T1000 (cell line): Measurements from ENCODE around the gene SRCAP.

ENCODE experiments used
- DNase-seq: peaks from one replicate; lab custom pipeline; 2025; ENCODE audit warnings: mixed read lengths; lab: John Stamatoyannopoulos, UW

SRCAP gene

DNA sequence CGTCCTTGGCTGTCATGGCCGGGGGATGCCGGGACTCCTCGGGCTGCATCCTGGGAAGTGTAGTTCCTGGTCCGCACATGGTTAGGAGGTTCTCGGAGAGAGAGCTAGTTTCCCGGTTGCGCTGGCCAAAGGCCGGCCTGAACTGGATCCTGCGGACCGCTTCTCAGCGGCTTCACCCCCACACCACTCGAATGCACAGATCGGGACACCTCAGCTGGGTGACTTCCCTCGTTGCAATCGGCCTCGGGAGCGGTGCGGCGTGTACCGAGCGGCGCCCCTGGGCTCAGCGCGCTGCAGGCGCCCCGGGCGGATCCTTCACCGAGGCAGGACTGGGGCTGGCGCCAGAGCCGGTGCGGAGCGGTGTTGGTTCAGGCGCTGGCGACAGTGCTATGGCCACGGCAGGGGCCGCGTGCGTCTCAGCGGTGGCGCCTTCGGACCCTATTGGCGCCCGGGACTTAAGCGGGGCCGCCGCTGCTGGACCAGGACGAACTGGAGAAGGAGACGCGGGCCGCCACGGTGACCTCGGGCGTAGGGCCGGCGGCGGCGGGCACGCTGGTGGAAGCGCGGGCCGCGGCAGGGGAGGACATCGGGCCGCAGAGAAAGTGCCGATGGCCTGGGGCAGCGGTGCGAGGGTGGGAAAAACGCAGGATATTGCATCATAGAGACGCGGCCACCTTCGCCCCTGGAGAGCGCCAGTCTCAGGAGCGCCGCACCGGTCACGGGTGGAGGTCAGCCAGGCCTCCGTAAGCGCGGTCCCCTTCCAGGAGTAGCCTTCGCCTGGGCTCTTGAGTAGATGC lies 76.6 kb downstream of the SRCAP start:
- peak; percentile 57 for DNase-seq

DNA sequence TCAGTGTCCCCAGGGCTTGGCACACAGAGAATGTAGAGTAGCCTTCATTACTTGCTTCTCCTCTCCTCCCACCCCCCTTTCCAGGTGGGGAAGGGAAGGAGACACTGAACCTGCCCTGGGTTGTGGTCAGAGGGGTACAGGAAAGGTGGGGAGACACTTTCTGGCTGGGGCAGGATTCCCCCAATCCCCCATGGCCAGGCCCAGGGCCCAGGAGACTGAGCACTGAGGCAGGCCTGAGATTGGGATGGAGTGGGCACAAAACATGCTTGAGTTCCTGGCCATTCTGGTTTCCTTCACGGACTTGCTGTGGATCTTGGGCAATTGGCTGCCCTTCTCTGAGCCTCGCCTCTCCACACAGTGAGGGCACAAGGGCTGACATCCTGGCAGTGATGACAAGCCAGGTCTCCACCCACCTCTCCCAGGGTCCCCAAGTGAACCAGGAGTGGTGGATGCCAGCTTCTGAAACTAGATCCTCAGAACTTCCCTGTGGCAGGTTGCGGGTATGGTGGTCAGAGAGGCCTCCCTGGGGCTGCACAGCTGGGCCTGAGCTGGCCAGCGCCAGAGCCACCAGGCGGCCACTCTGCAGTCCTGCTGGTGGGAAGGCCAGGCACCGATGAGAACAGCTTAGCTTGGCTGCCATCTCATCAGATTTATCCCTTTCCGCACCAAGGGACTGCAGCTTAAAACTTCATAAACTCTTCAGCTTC lies 78.8 kb downstream of the SRCAP start:
- DNase-seq: no peak

DNA sequence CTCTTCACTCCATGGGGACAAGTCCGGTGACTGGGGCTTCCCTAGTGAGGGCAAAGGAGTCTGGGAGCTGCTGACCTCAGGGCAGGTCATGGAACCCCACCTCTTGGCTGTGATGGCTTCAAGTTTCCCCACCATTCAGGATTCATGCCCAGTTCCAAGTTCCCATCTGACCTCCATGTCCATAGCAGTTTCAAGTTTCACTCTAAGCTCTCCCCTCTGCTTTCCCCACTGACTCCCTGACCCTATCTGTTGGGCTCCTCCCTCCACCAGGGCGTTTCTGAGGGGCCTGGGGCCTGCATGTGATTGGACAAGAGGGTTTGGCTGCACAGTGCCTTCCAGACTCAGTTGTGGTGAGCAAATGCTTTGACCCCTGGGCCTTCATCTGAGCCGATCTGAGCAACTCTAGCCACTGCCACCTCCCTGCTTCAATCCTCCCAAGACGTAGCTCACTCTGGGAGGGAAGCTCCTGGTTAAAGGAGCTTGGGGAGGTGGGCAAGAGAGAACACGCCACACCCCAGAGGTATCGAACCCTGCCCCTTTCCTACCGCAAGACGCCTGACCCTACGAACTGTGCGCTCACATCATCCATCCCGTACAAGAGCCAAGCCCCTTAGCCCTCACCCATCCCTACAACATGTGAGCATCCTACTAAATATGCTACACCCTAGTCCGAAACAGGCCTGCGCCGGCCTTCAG lies 79.7 kb downstream of the SRCAP start:
- DNase-seq: no peak

DNA sequence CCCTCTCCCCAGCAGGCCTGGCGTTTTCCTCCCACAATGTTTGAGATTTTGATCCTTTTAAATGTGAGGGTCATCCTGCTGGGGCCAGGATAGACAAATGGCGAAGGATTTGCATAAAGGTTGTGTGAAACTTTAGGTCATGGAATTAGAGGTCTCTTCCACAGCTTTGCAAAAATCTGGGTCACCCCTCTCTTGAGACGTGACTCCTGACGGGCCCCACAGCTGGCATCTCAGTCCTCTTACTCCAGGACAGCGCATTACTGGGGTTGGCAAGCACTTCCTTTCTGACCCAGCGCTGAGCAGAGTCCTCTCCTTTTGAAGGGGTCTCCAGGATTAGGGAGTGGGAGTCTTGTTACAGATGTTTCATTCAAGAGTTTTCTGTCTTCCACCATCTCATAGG lies 80.6 kb downstream of the SRCAP start:
- DNase-seq: no peak

DNA sequence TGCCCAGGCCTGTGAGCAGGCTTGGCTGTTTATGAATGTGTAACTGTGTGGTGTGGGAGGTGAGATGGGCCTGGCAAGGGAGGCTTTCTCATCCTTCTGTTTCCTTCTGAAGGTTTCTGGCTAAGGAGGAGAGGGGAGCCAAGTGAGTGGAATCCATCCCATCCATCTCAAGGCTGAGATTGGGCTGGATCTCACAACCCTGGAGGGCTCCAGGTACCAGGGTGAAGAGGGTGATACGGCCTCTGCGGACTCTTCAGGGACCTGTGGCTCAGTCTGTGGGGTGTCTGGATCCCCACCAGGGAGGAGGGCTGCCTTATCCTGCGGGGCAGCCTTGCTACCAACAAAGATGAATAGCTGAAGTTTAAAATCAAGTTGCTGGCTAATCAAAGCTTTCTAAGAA lies 81.0 kb downstream of the SRCAP start:
- no peak for DNase-seq

DNA sequence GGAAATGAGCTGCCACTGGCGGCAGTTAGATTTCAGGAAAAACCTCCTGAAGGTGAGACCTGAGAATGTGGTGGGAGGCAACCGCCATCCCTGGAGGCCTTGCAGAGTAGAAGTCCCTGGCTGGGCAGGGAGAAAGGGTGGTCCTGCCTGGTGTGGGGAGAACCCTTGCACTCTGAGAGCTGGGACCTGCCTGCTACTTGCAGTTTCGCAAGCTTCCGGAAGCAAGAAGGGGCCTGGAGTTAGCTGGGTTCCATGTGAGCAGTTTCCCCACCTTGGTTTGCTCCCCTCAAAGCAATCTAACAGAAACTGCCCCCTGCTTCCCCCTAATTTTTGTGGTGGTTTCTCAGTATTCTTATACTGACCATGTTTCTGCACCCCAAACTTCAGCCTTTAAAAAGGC lies 81.6 kb downstream of the SRCAP start:
- DNase-seq: no peak

DNA sequence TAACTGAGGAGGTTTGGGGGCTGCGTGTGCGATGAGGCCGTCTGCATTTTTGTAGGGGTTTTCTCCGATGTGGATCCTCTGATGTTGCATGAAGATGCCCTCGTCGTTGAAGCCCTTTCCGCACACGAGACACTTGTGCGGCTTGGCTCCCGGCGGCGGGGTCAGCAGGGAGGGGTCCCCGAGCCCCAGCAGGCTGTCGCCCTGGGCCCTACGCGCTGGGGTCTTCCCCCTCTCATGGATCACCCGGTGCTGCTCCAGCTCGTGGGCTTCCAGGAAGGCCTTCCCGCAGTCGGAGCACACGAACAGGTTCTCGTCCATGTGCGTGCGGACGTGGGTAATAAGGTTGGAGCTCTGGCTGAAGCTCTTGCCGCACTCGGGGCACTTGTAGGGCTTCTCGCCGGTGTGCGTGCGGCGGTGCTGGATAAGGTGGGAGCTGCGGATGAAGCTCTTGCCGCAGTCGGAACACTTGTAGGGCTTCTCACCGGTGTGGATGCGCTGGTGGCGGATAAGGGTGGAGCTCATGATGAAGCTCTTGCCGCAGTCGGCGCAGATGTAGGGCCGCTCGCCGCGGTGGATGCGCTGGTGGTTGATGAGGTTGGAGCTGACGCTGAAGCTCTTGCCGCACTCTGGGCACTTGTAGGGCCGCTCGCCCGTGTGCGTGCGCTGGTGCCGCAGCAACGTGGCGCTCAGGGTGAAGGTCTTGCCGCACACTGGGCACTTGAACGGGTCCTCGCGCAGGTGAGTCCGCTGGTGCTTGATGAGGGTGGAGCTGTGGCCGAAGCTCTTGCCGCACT lies 83.7 kb downstream of the SRCAP start:
- no peak for DNase-seq

DNA sequence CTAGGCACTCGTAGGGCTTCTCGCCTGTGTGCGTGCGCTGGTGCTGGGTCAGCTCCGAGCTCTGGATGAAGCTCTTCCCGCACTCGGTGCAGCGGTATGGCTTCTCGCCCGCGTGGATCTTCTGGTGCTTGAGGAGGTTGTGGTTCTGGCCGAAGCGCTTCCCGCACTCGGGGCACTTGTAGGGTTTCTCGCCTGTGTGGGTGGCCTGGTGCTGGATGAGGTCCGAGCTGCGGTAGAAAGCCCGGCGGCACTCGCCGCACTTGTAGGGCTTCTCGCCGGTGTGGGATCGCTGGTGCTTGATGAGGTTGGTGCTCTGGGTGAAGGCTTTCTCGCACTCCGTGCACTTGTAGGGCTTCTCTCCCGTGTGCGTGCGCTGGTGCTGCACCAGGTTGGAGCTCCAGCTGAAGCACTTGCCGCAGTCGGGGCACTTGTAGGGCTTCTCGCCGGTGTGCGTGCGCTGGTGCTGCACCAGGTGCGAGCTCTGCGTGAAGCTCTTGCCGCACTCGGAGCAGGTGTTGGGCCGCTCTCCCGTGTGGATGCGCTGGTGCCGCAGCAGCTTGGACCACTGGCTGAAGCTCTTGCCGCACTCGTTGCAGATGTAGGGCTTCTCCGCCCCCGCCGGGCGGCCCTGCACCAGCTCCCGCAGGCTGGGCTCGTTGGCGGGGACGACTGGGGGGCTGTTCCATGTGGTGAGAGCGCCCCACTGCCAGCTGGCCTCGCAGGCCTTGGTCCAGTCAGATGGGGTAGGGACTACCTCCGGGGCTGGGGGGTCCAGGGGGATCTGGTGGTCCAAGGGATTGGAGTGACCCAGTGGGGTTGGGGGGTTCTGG lies 84.5 kb downstream of the SRCAP start:
- no peak for DNase-seq

DNA sequence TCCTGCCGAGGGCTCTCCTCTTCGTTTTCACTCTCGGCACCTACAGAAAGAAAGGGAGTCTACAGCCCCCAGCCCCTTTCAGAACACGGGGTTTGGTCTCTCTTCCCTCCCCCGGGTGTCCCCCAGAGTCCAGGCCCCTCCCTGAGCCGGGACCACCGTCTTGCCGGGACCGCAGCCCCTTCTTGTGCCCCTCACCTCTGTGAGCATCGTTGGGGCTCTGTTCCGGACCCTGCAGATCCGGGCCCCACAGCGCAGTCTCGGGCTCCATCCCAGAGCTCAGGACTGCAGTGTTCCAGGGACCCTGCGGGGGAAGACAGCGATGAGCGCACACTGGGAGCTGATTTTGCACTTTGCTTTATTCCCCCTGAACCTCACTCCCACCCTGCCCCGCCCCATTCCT lies 85.2 kb downstream of the SRCAP start:
- no peak for DNase-seq

DNA sequence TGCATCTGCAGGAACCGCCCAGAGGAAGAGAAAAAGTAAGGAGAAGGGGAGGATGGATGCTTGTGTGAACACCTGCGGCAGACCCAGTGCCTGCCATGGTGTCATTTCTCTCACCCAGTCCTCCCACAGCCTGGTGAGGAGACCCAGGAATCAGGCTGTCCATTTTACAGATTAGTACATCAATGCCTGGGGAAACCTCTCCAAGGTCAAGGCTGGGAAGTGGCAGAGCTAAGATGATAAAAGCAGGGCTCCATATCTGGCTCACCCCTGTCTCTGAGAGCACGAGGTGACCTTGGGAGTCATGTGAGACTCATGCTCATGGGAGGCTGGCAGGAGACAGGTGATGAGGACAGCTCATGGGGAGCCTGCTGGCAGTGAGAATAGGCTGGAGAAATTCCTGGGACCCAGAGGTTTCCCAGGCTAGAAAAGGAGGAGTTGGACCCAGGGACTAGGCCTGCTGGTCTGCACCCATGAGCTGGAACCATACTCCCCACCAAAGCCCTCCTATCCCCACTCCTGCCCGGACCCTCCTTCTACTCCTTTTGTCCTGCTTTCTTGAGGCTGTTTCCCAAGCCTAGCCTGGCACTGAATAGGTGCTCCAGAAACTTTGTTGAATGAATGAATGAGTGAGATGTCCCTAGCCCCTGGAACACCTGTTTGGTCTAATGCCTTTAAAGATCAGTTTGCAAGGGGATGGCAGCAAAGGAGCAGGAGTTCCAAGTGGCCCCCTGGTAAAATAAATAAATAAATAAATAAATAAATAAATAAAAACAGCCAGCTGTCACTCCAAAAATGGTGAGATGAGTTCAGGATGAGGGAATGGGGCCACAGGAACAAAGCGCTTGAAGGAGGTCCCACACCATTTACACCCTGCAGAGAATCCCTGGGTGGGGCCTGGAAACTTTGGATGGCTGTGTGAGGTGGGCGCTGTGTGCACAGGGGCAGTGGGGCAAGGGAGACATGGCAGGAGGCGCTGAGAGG lies 86.4 kb downstream of the SRCAP start:
- no peak for DNase-seq

DNA sequence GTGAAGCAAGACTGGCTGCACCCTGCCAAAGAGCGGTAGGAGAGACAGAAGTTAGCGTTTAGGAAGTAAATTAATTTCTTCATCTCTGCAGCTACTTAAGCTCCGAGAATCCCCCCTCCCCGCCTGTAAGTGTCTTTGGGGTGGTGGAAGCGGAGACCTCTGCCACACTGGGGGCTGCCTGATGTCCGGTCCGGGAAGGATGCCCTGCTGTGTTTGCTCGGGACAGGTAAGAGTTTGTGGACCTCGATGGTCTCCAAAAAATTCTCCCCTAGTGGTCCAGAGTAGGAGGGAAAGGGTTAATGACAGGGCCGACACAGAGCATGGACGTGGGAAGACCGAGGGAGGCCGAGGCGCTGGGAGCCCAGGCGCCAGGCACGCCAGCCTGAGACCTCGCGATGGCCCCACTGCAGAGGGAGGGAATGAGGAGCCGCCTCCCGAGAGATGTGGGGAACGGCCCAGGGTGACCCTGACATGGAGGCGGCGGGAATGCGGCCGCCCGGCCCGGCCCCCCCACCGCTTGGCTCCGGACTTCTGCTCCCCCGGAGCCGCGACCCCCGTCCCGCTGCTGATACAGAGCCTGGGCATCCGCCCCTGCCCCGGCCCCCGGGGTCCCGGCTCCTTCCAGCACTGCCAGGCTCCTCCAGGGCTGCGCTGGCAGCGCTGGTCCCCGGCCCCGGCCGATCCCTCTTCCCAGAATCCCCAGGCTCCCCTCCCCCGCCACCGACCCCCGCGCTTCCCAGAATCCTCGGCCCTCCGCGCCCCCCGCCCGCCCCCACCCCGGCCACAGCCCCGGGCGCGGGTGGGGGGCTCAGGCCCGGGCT lies 87.4 kb downstream of the SRCAP start:
- DNase-seq: peak; percentile 33

DNA sequence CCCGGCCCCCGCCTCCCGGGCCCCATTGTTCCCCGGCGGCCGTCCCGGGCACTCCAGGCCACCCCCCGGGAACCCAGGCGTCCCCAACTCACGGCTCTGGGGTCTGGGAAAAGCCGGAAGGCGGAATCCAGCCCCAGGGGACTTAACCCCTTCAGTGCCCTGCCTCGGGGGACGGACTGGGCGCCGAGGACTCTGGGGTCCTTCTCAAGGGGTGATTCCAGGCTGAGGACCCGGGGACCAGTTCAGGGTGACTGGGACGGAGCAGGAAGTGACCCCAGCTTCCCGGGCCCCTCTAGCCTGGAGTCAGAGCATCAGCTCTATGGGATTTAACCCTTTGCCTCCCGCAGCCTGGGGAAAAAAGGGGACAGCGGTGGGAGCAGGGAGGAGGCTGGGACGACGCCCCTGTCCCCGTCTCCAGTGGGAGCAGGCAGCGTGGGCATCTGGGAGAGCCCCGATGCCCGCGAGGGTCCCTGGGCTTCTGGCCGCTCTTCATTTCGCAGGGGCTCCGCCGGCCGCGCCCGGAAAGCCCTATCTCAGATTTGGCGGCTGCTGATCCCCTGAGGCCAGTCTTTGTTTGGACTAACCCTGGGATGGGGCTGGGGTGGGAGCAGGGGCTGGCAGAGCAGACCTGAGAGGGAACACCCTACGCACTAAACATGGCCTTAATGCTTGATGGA lies 88.1 kb downstream of the SRCAP start, which contains the start of gene ZNF629:
ZNF629 (minus strand) TSS at position 270 of the 677 bp plus-strand sequence. CDS start 2,723 bp downstream, outside the sequence.
- peak; percentile 46 for DNase-seq

DNA sequence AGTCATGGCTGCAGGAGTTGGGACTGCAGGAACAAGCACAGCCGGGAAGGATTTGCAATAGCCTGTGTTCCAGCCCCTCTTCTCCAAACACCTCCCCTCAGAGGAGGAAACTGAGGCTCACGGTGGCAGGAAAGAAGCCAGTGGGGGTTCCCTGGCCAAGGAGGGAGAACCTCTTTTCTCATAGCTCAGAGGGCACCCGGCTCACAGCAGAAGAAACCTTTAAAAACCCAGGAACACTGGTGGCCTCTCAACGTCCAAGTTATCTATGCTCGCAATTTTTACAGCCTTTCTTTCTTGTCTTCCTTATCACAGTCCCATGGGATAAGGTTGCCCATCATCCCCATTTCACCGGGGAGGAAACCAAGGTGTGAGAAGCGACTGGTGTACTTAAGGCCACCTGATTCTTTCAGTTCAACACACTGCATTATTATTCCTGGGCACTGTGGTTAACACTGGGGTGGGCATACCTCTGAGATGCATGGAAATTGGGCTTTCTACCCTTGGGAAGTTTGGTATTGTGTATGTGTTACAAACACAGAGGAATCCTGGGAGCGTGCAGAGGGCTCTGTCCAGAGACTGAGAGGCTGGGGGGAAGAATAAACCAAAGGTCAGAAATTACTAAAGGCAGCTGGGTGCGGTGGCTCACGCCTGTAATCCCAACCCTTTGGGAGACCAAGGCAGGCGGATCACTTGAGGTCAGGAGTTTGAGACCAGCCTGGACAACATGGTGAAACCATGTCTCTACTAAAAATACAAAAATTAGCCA lies 88.8 kb downstream of the SRCAP start:
- DNase-seq: no peak
